ENCODE results near the gene RPS15. TPM values are rescaled to one million over a fixed set of nuclear protein-coding genes. Genes with fewer than 3 reads are reported as not detected.
A peak's percentile ranks its signal among the peaks of the same experiment; 100 is the strongest.

RPS15 gene
- total and polyA plus RNA-seq, 2 of the 13 experiments (the other 11 are each of a cell fraction or from before 2014, with no cell fraction given): 695 to 1,411 TPM

- TF ChIP-seq, protein P1, sequence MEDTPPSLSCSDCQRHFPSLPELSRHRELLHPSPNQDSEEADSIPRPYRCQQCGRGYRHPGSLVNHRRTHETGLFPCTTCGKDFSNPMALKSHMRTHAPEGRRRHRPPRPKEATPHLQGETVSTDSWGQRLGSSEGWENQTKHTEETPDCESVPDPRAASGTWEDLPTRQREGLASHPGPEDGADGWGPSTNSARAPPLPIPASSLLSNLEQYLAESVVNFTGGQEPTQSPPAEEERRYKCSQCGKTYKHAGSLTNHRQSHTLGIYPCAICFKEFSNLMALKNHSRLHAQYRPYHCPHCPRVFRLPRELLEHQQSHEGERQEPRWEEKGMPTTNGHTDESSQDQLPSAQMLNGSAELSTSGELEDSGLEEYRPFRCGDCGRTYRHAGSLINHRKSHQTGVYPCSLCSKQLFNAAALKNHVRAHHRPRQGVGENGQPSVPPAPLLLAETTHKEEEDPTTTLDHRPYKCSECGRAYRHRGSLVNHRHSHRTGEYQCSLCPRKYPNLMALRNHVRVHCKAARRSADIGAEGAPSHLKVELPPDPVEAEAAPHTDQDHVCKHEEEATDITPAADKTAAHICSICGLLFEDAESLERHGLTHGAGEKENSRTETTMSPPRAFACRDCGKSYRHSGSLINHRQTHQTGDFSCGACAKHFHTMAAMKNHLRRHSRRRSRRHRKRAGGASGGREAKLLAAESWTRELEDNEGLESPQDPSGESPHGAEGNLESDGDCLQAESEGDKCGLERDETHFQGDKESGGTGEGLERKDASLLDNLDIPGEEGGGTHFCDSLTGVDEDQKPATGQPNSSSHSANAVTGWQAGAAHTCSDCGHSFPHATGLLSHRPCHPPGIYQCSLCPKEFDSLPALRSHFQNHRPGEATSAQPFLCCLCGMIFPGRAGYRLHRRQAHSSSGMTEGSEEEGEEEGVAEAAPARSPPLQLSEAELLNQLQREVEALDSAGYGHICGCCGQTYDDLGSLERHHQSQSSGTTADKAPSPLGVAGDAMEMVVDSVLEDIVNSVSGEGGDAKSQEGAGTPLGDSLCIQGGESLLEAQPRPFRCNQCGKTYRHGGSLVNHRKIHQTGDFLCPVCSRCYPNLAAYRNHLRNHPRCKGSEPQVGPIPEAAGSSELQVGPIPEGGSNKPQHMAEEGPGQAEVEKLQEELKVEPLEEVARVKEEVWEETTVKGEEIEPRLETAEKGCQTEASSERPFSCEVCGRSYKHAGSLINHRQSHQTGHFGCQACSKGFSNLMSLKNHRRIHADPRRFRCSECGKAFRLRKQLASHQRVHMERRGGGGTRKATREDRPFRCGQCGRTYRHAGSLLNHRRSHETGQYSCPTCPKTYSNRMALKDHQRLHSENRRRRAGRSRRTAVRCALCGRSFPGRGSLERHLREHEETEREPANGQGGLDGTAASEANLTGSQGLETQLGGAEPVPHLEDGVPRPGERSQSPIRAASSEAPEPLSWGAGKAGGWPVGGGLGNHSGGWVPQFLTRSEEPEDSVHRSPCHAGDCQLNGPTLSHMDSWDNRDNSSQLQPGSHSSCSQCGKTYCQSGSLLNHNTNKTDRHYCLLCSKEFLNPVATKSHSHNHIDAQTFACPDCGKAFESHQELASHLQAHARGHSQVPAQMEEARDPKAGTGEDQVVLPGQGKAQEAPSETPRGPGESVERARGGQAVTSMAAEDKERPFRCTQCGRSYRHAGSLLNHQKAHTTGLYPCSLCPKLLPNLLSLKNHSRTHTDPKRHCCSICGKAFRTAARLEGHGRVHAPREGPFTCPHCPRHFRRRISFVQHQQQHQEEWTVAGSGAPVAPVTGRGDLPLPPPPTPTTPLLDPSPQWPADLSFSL (CRISPR knock-in tag; IDR thresholded peaks at IDR 0.05): no peak
- no peak for TF ChIP-seq ZNF878 (CRISPR knock-in tag; IDR thresholded peaks at IDR 0.05)
- 0 out of 4 replicates have a peak, but pooled peaks of 1 of the 2 experiments have one; percentile 41 for TF ChIP-seq ATF4 (CRISPR knock-in tag; IDR thresholded peaks at IDR 0.05)
- no peak for TF ChIP-seq SCMH1 (CRISPR knock-in tag; IDR thresholded peaks at IDR 0.05; ENCODE audit: borderline replicate concordance)
- no peak for TF ChIP-seq PBX2 (CRISPR knock-in tag; IDR thresholded peaks at IDR 0.05)
- TF ChIP-seq ZNF207 (IDR thresholded peaks at IDR 0.05; ENCODE audit: borderline replicate concordance): no peak
- TF ChIP-seq ZSCAN21 (CRISPR knock-in tag; IDR thresholded peaks at IDR 0.05; ENCODE audit: borderline replicate concordance): peak; percentile 66; the same call in 1 of the 2 replicates
- TF ChIP-seq, protein P2, sequence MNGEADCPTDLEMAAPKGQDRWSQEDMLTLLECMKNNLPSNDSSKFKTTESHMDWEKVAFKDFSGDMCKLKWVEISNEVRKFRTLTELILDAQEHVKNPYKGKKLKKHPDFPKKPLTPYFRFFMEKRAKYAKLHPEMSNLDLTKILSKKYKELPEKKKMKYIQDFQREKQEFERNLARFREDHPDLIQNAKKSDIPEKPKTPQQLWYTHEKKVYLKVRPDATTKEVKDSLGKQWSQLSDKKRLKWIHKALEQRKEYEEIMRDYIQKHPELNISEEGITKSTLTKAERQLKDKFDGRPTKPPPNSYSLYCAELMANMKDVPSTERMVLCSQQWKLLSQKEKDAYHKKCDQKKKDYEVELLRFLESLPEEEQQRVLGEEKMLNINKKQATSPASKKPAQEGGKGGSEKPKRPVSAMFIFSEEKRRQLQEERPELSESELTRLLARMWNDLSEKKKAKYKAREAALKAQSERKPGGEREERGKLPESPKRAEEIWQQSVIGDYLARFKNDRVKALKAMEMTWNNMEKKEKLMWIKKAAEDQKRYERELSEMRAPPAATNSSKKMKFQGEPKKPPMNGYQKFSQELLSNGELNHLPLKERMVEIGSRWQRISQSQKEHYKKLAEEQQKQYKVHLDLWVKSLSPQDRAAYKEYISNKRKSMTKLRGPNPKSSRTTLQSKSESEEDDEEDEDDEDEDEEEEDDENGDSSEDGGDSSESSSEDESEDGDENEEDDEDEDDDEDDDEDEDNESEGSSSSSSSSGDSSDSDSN (CRISPR knock-in tag; IDR thresholded peaks at IDR 0.05): peak; percentile 31; the same call in 1 of the 2 replicates
- TF ChIP-seq POLR2AphosphoS5 (IDR thresholded peaks at IDR 0.05; ENCODE audit: low read depth, low read length): no peak
- TF ChIP-seq HIVEP1 (CRISPR knock-in tag; IDR thresholded peaks at IDR 0.05): 0 out of 2 replicates have a peak, but pooled peaks have one; percentile 40
- peak; percentile 78; the same call in 1 of the 2 replicates for TF ChIP-seq FOSL1 (CRISPR knock-in tag; IDR thresholded peaks at IDR 0.05; ENCODE audit: borderline replicate concordance)
- no peak for TF ChIP-seq ZNF18 (CRISPR knock-in tag; IDR thresholded peaks at IDR 0.05; ENCODE audit: insufficient replicate concordance)
- TF ChIP-seq, protein P3, sequence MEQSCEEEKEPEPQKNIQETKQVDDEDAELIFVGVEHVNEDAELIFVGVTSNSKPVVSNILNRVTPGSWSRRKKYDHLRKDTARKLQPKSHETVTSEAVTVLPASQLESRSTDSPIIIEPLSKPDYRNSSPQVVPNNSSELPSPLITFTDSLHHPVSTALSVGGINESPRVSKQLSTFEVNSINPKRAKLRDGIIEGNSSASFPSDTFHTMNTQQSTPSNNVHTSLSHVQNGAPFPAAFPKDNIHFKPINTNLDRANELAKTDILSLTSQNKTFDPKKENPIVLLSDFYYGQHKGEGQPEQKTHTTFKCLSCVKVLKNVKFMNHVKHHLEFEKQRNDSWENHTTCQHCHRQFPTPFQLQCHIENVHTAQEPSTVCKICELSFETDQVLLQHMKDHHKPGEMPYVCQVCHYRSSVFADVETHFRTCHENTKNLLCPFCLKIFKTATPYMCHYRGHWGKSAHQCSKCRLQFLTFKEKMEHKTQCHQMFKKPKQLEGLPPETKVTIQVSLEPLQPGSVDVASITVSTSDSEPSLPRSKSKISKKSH (CRISPR knock-in tag; IDR thresholded peaks at IDR 0.05; ENCODE audit: borderline replicate concordance): no peak
These were observed 7.2 kb downstream of the RPS15 start (continued) for GRCh38 chr19:1445185-1445931.
